HL-60/S4 (cell line): Measurements from ENCODE around the gene POU6F2.

ENCODE experiments used
- in situ Hi-C: fragments of 300-500 bp; cut with MboI; formaldehyde crosslinking; loops from 2 replicates; pipeline ENCODE4 v1.14.3; 2022; ENCODE audit warnings: low sequenced_read_pairs

POU6F2 gene

DNA sequence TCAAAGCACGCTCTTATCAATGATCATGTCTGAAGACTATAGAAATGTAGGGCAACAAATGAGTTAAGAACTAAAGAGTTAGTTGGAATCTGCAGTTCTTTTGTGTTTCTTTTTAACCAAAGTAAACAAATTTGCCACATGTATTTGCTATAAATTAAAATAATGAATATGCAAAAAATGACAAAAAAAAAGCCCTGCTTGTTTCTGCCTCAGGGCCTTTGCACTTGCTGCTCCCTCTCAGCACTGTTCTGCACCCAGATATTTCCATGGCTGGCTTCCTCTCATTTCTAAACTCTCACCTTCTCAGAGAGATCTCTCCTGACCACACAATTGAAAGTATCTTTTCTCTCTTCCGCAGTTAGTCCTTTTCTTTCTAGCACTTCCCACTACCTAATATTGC lies 406.7 kb downstream of the POU6F2 start:
- in situ Hi-C loops: no loop called here

GRCh38 chr7:39386718-39387117 lies 409.0 kb downstream of the POU6F2 start:
- in situ Hi-C loops: no loop called here

DNA sequence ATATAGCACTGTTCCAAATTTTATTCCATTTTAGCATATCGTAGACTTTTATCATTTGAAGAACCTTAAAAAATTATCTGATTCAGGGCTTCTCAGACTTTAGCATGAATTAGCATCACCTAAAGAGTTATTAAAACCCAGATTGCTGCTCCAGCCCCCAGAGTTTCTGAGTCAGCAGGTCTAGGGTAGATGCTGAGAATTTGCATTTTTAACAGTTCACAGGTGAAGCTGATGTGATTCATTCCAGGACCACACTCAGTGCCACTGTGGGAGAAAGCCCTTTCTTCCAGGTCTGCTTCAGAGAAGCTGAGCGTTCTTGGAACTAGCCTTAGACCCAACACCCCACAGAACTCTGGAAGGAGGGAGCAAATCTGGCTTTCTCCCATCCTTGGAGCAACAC lies 414.4 kb downstream of the POU6F2 start:
- in situ Hi-C loops: no loop called here

DNA sequence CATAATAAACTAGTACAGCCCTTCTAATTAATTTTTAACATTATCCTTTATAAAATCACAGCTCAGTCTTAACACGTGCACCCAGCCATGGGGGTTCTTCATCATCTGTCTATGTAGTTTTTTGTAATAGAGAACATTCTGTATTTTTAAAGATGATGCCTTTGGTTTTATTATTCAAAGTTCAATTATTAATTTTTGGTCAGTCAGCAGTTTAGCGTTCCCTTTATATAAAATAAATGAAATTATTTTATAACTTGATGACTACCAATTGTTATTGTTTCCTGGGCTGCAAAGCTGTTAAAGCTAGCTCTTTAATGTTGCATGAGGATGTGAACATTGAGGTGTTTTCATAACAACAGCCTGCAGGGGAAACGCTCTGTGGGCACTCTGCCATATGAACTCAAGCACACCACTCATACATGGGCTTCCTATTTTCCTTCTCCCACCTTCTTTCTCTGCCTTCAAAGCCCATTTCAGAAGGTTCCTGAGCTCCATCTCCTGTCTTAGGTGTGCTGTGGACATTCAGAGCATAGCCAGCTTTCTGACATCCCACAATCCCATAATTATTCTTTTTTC lies 416.5 kb downstream of the POU6F2 start:
- in situ Hi-C loops: no loop called here

DNA sequence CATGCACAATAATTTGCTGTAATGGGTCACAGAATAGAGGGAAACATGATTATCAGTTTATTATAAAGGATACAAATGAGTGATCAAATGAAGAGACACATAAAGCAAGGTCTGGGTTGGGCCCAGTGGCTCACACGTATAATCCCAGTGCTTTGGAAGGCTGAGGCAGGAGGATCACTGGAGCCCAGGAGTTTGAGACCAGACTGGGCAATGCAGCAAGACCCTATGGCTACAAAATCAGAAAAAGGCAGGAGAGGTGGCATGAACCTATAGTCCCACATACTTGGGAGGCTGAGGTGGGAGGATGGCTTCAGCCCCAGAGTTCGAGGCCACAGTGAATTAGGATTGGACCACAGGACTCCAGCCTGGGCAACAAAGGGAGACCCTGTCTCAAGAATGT lies 421.7 kb downstream of the POU6F2 start:
- in situ Hi-C loops: no loop called here

GRCh38 chr7:39399986-39400385 lies 422.3 kb downstream of the POU6F2 start:
- in situ Hi-C loops: no loop called here

- in situ Hi-C loops: no loop called here
These were observed 423.1 kb downstream of the POU6F2 start for GRCh38 chr7:39400836-39401235.

- in situ Hi-C loops: no loop called here
These were observed 424.3 kb downstream of the POU6F2 start for GRCh38 chr7:39402034-39402433.

- in situ Hi-C loops: no loop called here
These were observed 427.2 kb downstream of the POU6F2 start for GRCh38 chr7:39404907-39405306.

DNA sequence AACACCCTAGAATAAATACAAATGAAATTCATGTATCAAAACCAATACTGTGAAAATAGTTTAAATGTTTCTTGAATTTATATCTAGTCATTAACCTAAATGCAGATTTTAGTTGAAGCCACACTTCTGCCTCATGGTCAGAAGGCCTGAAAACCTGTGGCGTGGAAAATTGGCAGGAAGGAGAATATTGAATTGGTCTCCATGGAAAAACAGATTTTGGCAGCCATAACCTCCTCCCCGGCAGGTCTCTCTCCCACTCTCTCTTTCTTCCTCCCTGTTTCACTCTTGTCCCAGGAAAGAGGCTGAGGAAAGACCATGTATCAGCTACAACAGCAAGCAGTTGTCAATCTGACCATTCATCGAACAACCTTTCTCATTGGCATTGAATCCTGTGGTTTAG lies 427.9 kb downstream of the POU6F2 start:
- in situ Hi-C loops: no loop called here

DNA sequence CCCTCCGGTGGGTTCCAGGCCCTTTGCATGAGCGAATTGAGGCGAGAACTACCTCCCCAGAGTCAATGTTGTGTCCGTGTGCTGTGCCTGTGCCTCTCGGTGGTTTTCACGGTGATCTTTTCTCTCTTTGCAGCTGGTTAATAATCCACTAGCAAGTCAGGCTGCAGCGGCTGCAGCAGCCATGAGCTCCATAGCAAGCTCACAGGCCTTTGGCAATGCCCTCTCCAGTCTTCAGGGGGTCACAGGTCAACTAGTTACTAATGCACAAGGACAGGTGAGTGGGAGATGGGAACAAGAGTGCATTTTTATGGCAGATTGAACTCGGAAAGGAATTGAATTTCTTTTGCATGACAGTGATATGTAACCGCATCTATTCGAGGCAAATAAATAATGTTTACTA lies 428.8 kb downstream of the POU6F2 start:
- in situ Hi-C loops: no loop called here

GRCh38 chr7:39407137-39407536 lies 429.4 kb downstream of the POU6F2 start:
- in situ Hi-C loops: no loop called here

DNA sequence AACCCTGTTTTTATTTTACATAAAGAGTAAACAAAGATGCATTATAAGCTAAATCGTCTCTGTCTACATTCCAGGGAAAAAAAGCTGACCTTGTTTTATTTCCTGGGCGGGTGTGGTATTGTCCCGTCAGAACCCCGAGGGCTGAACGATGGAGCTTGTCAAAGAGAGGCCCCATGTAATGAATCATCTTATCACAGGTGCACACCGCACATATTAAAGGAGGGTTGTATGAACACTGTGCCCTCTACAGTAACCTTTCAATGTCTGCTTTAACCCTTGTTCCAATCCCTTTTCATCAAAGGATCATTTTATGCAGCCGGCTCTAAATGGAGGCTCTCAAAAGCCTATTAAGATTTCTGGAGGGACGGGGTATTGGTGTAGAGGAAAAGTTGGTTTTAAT lies 430.0 kb downstream of the POU6F2 start:
- in situ Hi-C loops: no loop called here

GRCh38 chr7:39408906-39409305 lies 431.2 kb downstream of the POU6F2 start:
- in situ Hi-C loops: no loop called here

DNA sequence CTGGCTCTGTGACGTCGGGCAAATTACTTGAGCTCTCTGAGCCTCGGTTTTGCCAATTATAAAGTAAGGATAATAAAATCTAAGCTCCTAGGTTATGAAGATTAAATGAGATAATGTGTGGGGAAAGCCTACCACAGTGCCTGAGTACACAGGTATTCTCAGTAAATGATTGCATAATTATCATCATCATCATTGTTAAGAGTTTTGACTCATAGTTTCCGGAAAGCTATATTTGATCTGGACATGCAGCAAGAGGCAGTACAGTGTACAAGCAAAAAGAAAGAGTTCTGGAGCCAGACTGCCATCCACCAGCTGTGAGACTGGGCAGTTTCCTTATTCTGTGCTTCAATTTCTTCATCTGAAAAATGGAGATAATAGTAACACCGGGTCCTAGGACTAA lies 432.9 kb downstream of the POU6F2 start:
- in situ Hi-C loops: no loop called here

GRCh38 chr7:39413636-39414223 lies 436.0 kb downstream of the POU6F2 start:
- in situ Hi-C loops: no loop called here

DNA sequence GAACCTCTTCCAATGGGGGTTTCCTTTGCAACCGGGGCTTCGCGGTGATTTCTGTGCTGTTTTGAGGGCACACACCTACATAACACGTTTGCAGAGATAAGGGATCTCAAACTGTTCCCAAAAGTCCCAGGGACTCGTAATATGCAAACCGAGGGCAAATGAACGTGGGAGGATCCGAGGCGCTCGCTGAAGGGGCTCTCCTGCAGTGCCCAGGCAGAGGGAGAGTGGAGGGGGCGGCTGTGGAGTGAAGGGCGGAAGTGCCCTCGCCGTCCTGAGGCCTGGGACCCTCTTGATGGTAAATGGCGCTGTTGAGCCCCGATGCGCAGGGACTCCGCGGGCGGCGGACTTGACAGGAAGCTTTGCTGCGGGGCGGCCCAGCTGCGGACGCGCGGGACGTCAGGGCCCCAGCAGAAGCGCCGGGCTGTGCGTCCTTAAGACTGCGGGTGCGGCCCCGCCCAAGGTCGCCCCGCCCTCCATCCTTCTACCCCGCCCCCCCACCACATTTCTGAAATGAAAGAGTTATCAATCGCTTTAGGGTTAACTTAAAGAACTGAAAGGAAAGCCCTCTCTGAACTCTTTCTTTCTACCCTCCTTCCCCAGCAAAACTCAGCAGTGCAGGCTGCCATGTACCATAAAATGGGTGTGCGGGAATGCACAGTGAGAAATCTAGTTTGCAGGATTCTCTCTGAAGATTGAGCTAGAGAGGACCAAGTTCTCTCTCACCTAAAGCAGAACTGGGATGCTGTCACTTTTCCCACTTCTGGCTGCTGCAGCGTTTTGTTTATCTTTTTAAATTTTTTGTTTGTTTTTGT lies 436.7 kb downstream of the POU6F2 start:
- in situ Hi-C loops: no loop called here

GRCh38 chr7:39415091-39415787 lies 437.5 kb downstream of the POU6F2 start:
- in situ Hi-C loops: no loop called here

DNA sequence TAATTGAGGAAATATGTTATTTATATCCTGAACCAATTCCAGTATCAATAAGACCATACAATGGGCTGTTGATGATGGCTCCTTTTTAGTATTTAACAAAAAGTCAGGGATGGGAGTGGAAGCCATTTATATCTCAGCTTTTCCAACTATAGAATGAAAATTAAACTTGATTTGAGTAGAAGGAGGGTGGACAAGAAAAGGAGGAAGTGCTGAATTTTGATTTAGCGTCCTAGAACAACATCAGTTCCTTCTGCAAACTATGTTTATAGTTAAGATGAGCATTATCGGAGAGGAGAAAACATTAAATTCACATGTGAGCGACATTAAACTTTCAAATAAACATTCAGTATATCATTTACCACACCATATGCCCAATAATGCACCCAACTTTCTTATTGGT lies 439.2 kb downstream of the POU6F2 start:
- in situ Hi-C loops: no loop called here

GRCh38 chr7:39417642-39418041 lies 439.9 kb downstream of the POU6F2 start:
- in situ Hi-C loops: no loop called here

DNA sequence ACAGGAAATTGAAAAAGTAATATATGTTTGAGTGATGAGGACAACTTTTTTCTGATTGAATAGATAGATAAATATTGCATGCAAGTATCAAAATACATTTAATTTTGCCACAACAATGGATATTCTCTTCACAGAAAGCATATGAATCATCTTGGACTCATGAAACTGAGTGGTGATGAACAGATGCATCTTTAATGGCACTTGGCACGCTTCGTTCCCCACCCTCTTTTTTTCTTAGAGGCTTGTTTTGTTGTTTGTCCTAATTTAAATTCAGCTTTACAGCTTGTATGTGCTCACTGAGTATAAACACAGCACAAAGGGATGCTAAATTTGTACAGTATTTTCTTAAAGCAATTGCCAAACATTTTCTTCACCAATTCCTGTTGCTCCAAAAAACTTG lies 443.5 kb downstream of the POU6F2 start:
- in situ Hi-C loops: no loop called here

GRCh38 chr7:39421661-39422060 lies 444.0 kb downstream of the POU6F2 start:
- in situ Hi-C loops: no loop called here
